ENCODE measurements around the gene CCDC197.

DNA sequence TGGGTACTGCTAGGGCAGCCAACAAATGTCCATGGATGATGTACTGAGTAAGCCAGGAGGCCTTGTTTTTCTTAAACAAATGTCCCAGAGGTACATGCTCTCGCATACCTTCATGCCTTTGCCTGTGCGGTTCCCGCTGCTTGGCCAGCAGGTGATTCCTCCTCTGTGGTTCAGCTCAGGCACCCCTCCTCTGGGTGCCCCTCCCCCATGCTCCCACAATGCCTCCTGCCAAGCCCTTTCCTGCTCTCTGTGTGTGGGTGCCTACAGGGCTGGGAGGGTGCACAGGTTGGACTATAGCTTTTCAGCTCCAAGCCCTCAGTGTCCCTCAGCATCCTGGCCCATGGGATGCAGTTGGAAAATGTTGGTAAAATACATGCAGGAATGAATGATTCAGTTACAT, 44.3 kb upstream of the CCDC197 start:
- TF ChIP-seq, protein P1, sequence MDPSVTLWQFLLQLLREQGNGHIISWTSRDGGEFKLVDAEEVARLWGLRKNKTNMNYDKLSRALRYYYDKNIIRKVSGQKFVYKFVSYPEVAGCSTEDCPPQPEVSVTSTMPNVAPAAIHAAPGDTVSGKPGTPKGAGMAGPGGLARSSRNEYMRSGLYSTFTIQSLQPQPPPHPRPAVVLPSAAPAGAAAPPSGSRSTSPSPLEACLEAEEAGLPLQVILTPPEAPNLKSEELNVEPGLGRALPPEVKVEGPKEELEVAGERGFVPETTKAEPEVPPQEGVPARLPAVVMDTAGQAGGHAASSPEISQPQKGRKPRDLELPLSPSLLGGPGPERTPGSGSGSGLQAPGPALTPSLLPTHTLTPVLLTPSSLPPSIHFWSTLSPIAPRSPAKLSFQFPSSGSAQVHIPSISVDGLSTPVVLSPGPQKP (IDR thresholded peaks at IDR 0.05; ENCODE audit: borderline replicate concordance, low read depth, low read length) = no peak
- TF ChIP-seq MAFK (IDR thresholded peaks at IDR 0.05; ENCODE audit: low read depth, low read length) = no peak
- TF ChIP-seq CTCF (conservative IDR thresholded peaks at IDR 0.05; ENCODE audit: low read depth, low read length) = no peak
- TF ChIP-seq POLR2A (IDR thresholded peaks at IDR 0.05; ENCODE audit: low read depth, low read length) = no peak
- TF ChIP-seq MXI1 (IDR thresholded peaks at IDR 0.05; ENCODE audit: borderline replicate concordance, low read depth, low read length) = no peak
- no peak for TF ChIP-seq MAZ (IDR thresholded peaks at IDR 0.05; ENCODE audit: borderline replicate concordance, low read depth, low read length)
- TF ChIP-seq RFX5 (IDR thresholded peaks at IDR 0.05; ENCODE audit: low read depth, low read length) = no peak
- TF ChIP-seq SMC3 (IDR thresholded peaks at IDR 0.05; ENCODE audit: low read depth, low read length) = no peak
- no peak for TF ChIP-seq CHD1 (IDR thresholded peaks at IDR 0.05; ENCODE audit: low read depth, low read length)
- TF ChIP-seq FOS (IDR thresholded peaks at IDR 0.05; ENCODE audit: low read depth, low read length) = no peak
- TF ChIP-seq NFE2L2 (IDR thresholded peaks at IDR 0.05; ENCODE audit: low read depth, low read length) = no peak

Measured in IMR-90 (cell line).